HCT116 (cell line): ENCODE results near the gene LRP2. TPM values are rescaled to one million over a fixed set of nuclear protein-coding genes. Genes with fewer than 3 reads are reported as not detected.

Experiments used
- ATAC-seq: fragments of 200-7000 bp; cut with Tn5 transposase; 2 replicates; pipeline ENCODE4 v1.9.1; 2020; ENCODE audit warnings: mild to moderate bottlenecking, moderate library complexity
- BruUV-seq: library from RNA; stranded (reverse); fragments of 400-500 nt; replicated peaks from 2 replicates; lab custom pipeline; 2021; lab: Mats Ljungman, UMichigan
- CTCF ChIA-PET: fragments of 300-600 bp; sonication (Branson Sonifier 250); formaldehyde crosslinking; loops from one replicate; lab custom pipeline; 2021; ENCODE audit warnings: antibody characterized with exemption; lab: Charles Lee
- POLR2A ChIA-PET: fragments of 300-600, 350-600 bp; sonication (Branson Sonifier 250); formaldehyde crosslinking; loops from one replicate; lab custom pipeline; 2021; ENCODE audit warnings: antibody characterized with exemption; lab: Charles Lee
- RAD21 ChIA-PET, 2 experiments: fragments of 300-600 bp; sonication (Branson Sonifier 250); formaldehyde crosslinking; loops; one replicate each; lab custom pipeline; 2023; ENCODE audit warnings: low total read pairs in 2 of 2; ENCODE audit not compliant: uncharacterized antibody in 2 of 2, unreplicated experiment in 2 of 2, low non-redundant PET in 1 of 2; lab: Charles Lee
- DNase-seq: peaks from one replicate; pipeline ENCODE4 v3.0.0-alpha.2; 2010; ENCODE audit warnings: low read depth, low spot score
- H2AFZ ChIP-seq: fragments of 200-600 bp; shearing (Covaris generic), sonication (generic); 2 replicates; pipeline ENCODE4 v1.6.1; 2017; ENCODE audit warnings: low read depth, mixed run types, mixed read lengths, antibody characterized with exemption, low read length; ENCODE audit not compliant: poor library complexity, severe bottlenecking
- H3K27ac ChIP-seq: 2 replicates; pipeline ENCODE4 v1.5.1; 2012; ENCODE audit warnings: low read depth, low read length
- H3K27me3 ChIP-seq: fragments of 200-600 bp; sonication (generic); 2 replicates; pipeline ENCODE4 v1.6.1; 2016; ENCODE audit warnings: mixed run types, low read length, mixed read lengths; ENCODE audit not compliant: insufficient read depth
- H3K36me3 ChIP-seq, 2 experiments: fragments of 200-500 bp in 1 of 2; fragments of 200-600 bp in 1 of 2; sonication (Bioruptor generic) in 1 of 2; sonication (generic) in 1 of 2; 2 replicates each; pipeline versions ENCODE4 v1.5.1 to v1.6.1; 2014 to 2016; ENCODE audit warnings: low read length in 2 of 2, inconsistent platforms in 1 of 2, mixed read lengths in 1 of 2, mixed run types in 1 of 2; ENCODE audit not compliant: insufficient read depth in 2 of 2, control insufficient read depth in 1 of 2
- H3K4me1 ChIP-seq, 2 experiments: fragments of 200-600 bp in 1 of 2; sonication (generic) in 1 of 2; 2 replicates each; pipeline versions ENCODE4 v1.5.1 to v1.6.1; 2012 to 2017; ENCODE audit warnings: low read length in 2 of 2, inconsistent platforms in 1 of 2, mild to moderate bottlenecking in 1 of 2, mixed read lengths in 1 of 2, mixed run types in 1 of 2, moderate library complexity in 1 of 2; ENCODE audit not compliant: insufficient read depth in 2 of 2, control insufficient read depth in 1 of 2
- H3K4me2 ChIP-seq: fragments of 200-600 bp; sonication (generic); 2 replicates; pipeline ENCODE4 v1.6.1; 2017; ENCODE audit warnings: mixed run types, low read length, mixed read lengths
- H3K4me3 ChIP-seq, 2 experiments: fragments of 200-600 bp in 1 of 2; sonication (generic) in 1 of 2; replicated peaks in 1 of 2; 2 replicates each; pipeline ENCODE4 v1.5.1; 2011 to 2016; ENCODE audit warnings: low read length in 2 of 2, control low read depth in 1 of 2, low read depth in 1 of 2, mild to moderate bottlenecking in 1 of 2, mixed read lengths in 1 of 2, mixed run types in 1 of 2
- H3K79me2 ChIP-seq: fragments of 200-600 bp; sonication (generic); 2 replicates; pipeline ENCODE4 v1.6.1; 2017; ENCODE audit warnings: mild to moderate bottlenecking, mixed run types, low read length, moderate library complexity, mixed read lengths; ENCODE audit not compliant: insufficient read depth
- H3K9ac ChIP-seq: fragments of 200-600 bp; sonication (generic); 2 replicates; pipeline ENCODE4 v1.6.1; 2016; ENCODE audit warnings: low read length, mixed read lengths
- H3K9me2 ChIP-seq: fragments of 200-600 bp; sonication (generic), shearing (Covaris generic); 2 replicates; pipeline ENCODE4 v1.6.1; 2017; ENCODE audit warnings: mixed run types, mild to moderate bottlenecking, moderate library complexity; ENCODE audit not compliant: insufficient read depth
- H3K9me3 ChIP-seq, 2 experiments: fragments of 200-500 bp in 1 of 2; fragments of 200-600 bp in 1 of 2; sonication (Bioruptor generic) in 1 of 2; sonication (generic) in 1 of 2; 2 replicates each; pipeline ENCODE4 v1.6.1; 2014 to 2017; ENCODE audit warnings: low read length in 2 of 2, mixed read lengths in 2 of 2, inconsistent platforms in 1 of 2, low read depth in 1 of 2, mild to moderate bottlenecking in 1 of 2, mixed run types in 1 of 2, moderate library complexity in 1 of 2; ENCODE audit not compliant: control insufficient read depth in 1 of 2, insufficient read depth in 1 of 2
- H4K20me1 ChIP-seq: fragments of 200-600 bp; sonication (generic), shearing (Covaris generic); 2 replicates; pipeline ENCODE4 v1.6.1; 2017; ENCODE audit warnings: mixed run types, mild to moderate bottlenecking, moderate library complexity; ENCODE audit not compliant: insufficient read depth
- CBX3 ChIP-seq: IDR thresholded peaks from 2 replicates; pipeline ENCODE4 v1.6.1; 2012; ENCODE audit warnings: low read depth
- CEBPB ChIP-seq: IDR thresholded peaks from 2 replicates; pipeline ENCODE4 v1.6.1; 2012; ENCODE audit warnings: low read depth
- CTCF ChIP-seq, 3 experiments: fragments of 200-600 bp in 1 of 3; sonication (generic) in 1 of 3; IDR thresholded peaks in 2 of 3; conservative IDR thresholded peaks in 1 of 3; 2 replicates each; pipeline ENCODE4 v1.5.1; 2012 to 2017; ENCODE audit warnings: low read depth in 2 of 3, low read length in 2 of 3, antibody characterized with exemption in 1 of 3, borderline replicate concordance in 1 of 3, control low read depth in 1 of 3, mild to moderate bottlenecking in 1 of 3, mixed read lengths in 1 of 3, mixed run types in 1 of 3, moderate library complexity in 1 of 3; ENCODE audit not compliant: insufficient read depth in 1 of 3
- EZH2 ChIP-seq: fragments of 200-600 bp; sonication (generic); IDR thresholded peaks from 2 replicates; pipeline ENCODE4 v1.6.1; 2017; ENCODE audit warnings: antibody characterized with exemption, mixed run types
- EZH2phosphoT487 ChIP-seq: fragments of 200-600 bp; IDR thresholded peaks from 2 replicates; pipeline ENCODE4 v1.6.1; 2018; ENCODE audit warnings: antibody characterized with exemption, borderline replicate concordance
- FOSL1 ChIP-seq: IDR thresholded peaks from 2 replicates; pipeline ENCODE4 v1.6.1; 2012; ENCODE audit warnings: low read depth
- MAX ChIP-seq: IDR thresholded peaks from 2 replicates; pipeline ENCODE4 v1.6.1; 2012
- RAD21 ChIP-seq: IDR thresholded peaks from 2 replicates; pipeline ENCODE4 v1.6.1; 2012; ENCODE audit warnings: low read depth, mild to moderate bottlenecking
- REST ChIP-seq: IDR thresholded peaks from 2 replicates; pipeline ENCODE4 v1.6.1; 2012; ENCODE audit warnings: low read depth
- SIN3A ChIP-seq: IDR thresholded peaks from 2 replicates; pipeline ENCODE4 v1.6.1; 2012; ENCODE audit warnings: low read depth
- SRF ChIP-seq: IDR thresholded peaks from 2 replicates; pipeline ENCODE4 v1.6.1; 2012; ENCODE audit warnings: low read depth
- TCF7L2 ChIP-seq: IDR thresholded peaks from 2 replicates; pipeline ENCODE4 v1.7.0; 2011; ENCODE audit warnings: borderline replicate concordance, inconsistent platforms; ENCODE audit not compliant: insufficient read depth, insufficient read length; ENCODE audit errors: extremely low read depth
- YY1 ChIP-seq: IDR thresholded peaks from 2 replicates; pipeline ENCODE4 v1.6.1; 2011; ENCODE audit warnings: low read length, low read depth, moderate library complexity, mild to moderate bottlenecking; ENCODE audit not compliant: insufficient replicate concordance; ENCODE audit errors: extremely low read depth
- ZBTB33 ChIP-seq: IDR thresholded peaks from 2 replicates; pipeline ENCODE4 v1.6.1; 2011; ENCODE audit warnings: mild to moderate bottlenecking, low read length, moderate library complexity; ENCODE audit not compliant: insufficient replicate concordance; ENCODE audit errors: extremely low read depth
- ZFX ChIP-seq: fragments of 450-650 bp; IDR thresholded peaks from 2 replicates; pipeline ENCODE4 v1.6.1; 2017
- intact Hi-C: fragments of 100-400 bp; cut with micrococcal nuclease; formaldehyde crosslinking; loops from 2 replicates; pipeline ENCODE4 v1.10.0; 2022
- total RNA-seq: library from RNA; stranded (reverse); gene quantifications from one replicate; pipeline ENCODE4 v1.2.1, GENCODE V29; 2021; ENCODE audit not compliant: unreplicated experiment

LRP2 gene
- total RNA-seq, 1 experiment from 2014 or later, result 0.20 TPM

- Histone ChIP-seq H3K36me3 (no peaks in the 10 kb centered on the region), H4K20me1 (no peaks in the 10 kb centered on the region), H2AFZ (no peak overlapping the region), H3K27me3 (no peaks in the 10 kb centered on the region), H3K9ac (no peak overlapping the region), H3K79me2 (no peaks in the 10 kb centered on the region), H3K4me1 (peaks cover 4 to 5% of the 10 kb centered on the region in 2 experiments; a peak in 2 of 4 replicates), H3K27ac (no peak overlapping the region), H3K9me2 (no peaks in the 10 kb centered on the region), H3K4me2 (peak overlapping the region; percentile 6; the same call in 1 of the 2 replicates), H3K9me3 (no peaks in the 10 kb centered on the region), H3K4me3 (no peak overlapping the region)
- no peak for TF ChIP-seq EZH2
- TF ChIP-seq SRF, result no peak
- no peak for TF ChIP-seq MAX
- TF ChIP-seq FOSL1, result no peak
- no peak for TF ChIP-seq CEBPB
- TF ChIP-seq CTCF (IDR thresholded peaks at IDR 0.05 in 2 of 3, conservative IDR thresholded peaks at IDR 0.05 in 1 of 3; ENCODE audit: borderline replicate concordance in 1 of 3, insufficient read depth in 1 of 3, low read depth in 2 of 3, low read length in 2 of 3), result no peak
- TF ChIP-seq CBX3, result no peak
- TF ChIP-seq ZBTB33, result no peak
- no peak for TF ChIP-seq ZFX
- TF ChIP-seq YY1, result no peak
- no peak for TF ChIP-seq TCF7L2
- TF ChIP-seq REST, result no peak
- no peak for TF ChIP-seq RAD21
- TF ChIP-seq SIN3A, result no peak
- TF ChIP-seq EZH2phosphoT487, result no peak
- peak; percentile 42; the same call in 1 of the 2 replicates for ATAC-seq
- BruUV-seq, result no TSS peak
- intact Hi-C loops, result no loop called here
- ChIA-PET CTCF (no interaction called here), POLR2A (no interaction called here), RAD21 (no interaction called here)
- DNase-seq, result no peak
Observed at GRCh38 chr2:169260846-169261642, 101.3 kb downstream of the LRP2 start.
